ENCODE measurements around the gene KLKB1. TPM values are rescaled to one million over a fixed set of nuclear protein-coding genes. Genes with fewer than 3 reads are reported as not detected.

The KLKB1 gene
- total and polyA plus RNA-seq, 2 donors (not counting 1 experiment from before 2014, with no cell fraction given) = 0.06 to 0.17 TPM

DNA sequence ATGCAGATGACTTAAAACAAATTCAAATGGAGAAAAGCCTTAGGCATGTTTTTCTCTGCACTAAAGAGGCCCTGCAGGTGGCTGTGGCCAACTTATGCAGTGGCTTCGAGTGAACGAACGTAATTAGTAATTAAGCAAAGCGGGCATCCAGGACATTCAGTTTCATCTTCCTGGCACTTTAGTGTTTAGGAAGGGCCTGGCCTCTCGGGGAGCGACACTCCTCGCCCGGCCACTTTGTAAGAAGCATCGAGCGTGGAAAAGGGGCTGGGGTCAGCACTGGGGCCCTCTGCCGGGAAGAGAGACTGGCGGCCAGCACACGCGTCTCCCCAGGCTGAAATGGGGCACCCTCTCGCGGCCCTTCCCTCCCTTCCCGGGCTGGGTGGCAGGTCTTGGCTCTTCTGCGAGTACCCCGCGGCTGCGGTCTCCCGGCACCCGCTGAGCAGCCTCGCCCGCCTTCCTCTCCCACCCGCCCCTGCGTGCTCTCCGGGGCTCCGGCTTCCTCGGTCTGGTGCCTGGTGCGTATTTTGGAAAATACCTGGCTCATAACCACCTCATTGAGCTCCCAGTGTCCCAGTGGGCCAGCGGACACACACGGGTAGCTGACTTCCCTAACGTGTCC lies 36.6 kb upstream of the KLKB1 start:
- Histone ChIP-seq H3K36me3 (ENCODE audit: control insufficient read depth, insufficient read depth, low read length) (peaks cover 3% of the 10 kb centered on the region), H2AFZ (ENCODE audit: low read length) (peak overlapping the region; percentile 94), H3K27ac (ENCODE audit: insufficient read depth, low read length) (peak overlapping the region; percentile 75), H3K4me1 (ENCODE audit: control insufficient read depth, extremely low read depth, insufficient read depth, low read length) (no peaks in the 10 kb centered on the region), H3K4me3 (replicated peaks in 1 of 4; ENCODE audit: control extremely low read depth in 1 of 4, insufficient read depth in 1 of 4, low read depth in 3 of 4, low read length in 4 of 4) (peak overlapping the region; percentile 50 to 84 (median 82)), H4K20me1 (ENCODE audit: control insufficient read depth, extremely low read depth, insufficient read depth, low read length) (no peaks in the 10 kb centered on the region), H3K79me2 (ENCODE audit: control insufficient read depth, insufficient read depth, low read length) (peaks cover 1% of the 10 kb centered on the region), H3K9me3 (ENCODE audit: control insufficient read depth, insufficient read depth, low read depth, low read length) (no peaks in the 10 kb centered on the region), H3K27me3 (ENCODE audit: control insufficient read depth, insufficient read depth, low read length) (no peaks in the 10 kb centered on the region), H3K9ac (ENCODE audit: insufficient read depth, low read length) (peak overlapping the region; percentile 88), H3K4me2 (ENCODE audit: extremely low read depth, insufficient read depth, low read length) (peak overlapping the region; percentile 66)
- TF ChIP-seq, protein P1, sequence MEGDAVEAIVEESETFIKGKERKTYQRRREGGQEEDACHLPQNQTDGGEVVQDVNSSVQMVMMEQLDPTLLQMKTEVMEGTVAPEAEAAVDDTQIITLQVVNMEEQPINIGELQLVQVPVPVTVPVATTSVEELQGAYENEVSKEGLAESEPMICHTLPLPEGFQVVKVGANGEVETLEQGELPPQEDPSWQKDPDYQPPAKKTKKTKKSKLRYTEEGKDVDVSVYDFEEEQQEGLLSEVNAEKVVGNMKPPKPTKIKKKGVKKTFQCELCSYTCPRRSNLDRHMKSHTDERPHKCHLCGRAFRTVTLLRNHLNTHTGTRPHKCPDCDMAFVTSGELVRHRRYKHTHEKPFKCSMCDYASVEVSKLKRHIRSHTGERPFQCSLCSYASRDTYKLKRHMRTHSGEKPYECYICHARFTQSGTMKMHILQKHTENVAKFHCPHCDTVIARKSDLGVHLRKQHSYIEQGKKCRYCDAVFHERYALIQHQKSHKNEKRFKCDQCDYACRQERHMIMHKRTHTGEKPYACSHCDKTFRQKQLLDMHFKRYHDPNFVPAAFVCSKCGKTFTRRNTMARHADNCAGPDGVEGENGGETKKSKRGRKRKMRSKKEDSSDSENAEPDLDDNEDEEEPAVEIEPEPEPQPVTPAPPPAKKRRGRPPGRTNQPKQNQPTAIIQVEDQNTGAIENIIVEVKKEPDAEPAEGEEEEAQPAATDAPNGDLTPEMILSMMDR (conservative IDR thresholded peaks at IDR 0.05 in 1 of 2, IDR thresholded peaks at IDR 0.05 in 1 of 2; ENCODE audit: low read depth in 1 of 2, low read length in 2 of 2) = no peak
- DNase-seq (ENCODE audit: low read depth in 2 of 2) = peak; percentile 21 to 31

DNA sequence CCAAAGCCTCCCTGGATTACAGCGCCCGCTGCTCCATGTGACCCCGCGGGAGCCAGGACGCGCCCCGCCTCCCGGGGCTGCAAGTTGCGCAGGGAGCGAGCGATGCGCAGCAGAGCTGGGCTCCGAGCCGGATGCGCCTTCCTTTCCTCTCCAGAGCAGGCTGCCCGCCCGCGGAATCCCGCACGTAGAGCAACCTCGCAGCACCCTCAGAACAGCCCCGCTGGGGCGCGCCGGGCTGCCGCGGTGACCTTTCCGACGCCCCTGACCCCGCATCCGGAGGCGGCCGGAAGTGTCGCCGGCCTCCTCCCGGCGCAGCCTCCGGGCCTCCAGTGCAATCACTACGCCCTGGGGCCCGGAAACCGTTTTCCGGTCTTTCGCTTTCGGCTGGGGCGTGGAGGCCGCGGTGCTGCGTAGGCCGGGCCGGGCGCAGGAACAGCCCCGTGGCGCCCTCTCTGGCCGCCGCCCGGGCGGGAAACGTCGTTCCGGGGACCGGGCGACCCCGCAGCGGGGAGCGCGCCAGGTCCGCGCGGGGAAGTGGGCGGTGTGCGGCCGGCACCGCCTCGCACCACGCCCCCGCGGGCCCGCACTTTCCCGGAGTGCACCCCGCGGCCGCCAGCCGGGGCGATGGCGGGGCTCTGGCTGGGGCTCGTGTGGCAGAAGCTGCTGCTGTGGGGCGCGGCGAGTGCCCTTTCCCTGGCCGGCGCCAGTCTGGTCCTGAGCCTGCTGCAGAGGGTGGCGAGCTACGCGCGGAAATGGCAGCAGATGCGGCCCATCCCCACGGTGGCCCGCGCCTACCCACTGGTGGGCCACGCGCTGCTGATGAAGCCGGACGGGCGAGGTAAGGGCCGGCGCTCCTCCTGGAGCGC lies 35.9 kb upstream of the KLKB1 start, which contains the start of gene CYP4V2:
Gene CYP4V2, plus strand, starts transcription at position 368 of the 866 bp plus-strand sequence. Its CDS starts 257 bp downstream, at position 625.
- Histone ChIP-seq H3K79me2 (ENCODE audit: control insufficient read depth, insufficient read depth, low read length) (peaks cover 1% of the 10 kb centered on the region), H3K27ac (ENCODE audit: insufficient read depth, low read length) (peak within 1 kb of the TSS; percentile 75), H3K27me3 (ENCODE audit: control insufficient read depth, insufficient read depth, low read length) (no peaks in the 10 kb centered on the region), H3K9me3 (ENCODE audit: control insufficient read depth, insufficient read depth, low read depth, low read length) (no peaks in the 10 kb centered on the region), H3K4me2 (ENCODE audit: extremely low read depth, insufficient read depth, low read length) (peak within 1 kb of the TSS; percentile 85), H3K9ac (ENCODE audit: insufficient read depth, low read length) (peak within 1 kb of the TSS; percentile 88), H4K20me1 (ENCODE audit: control insufficient read depth, extremely low read depth, insufficient read depth, low read length) (no peaks in the 10 kb centered on the region), H3K36me3 (ENCODE audit: control insufficient read depth, insufficient read depth, low read length) (peaks cover 3% of the 10 kb centered on the region), H3K4me3 (replicated peaks in 1 of 4; ENCODE audit: control extremely low read depth in 1 of 4, insufficient read depth in 1 of 4, low read depth in 3 of 4, low read length in 4 of 4) (peak within 1 kb of the TSS; percentile 50 to 85 (median 84)), H2AFZ (ENCODE audit: low read length) (peak within 1 kb of the TSS; percentile 94), H3K4me1 (ENCODE audit: control insufficient read depth, extremely low read depth, insufficient read depth, low read length) (no peaks in the 10 kb centered on the region)
- peak; percentile 79 to 85 for DNase-seq (ENCODE audit: low read depth in 2 of 2)
- TF ChIP-seq EZH2 (IDR thresholded peaks at IDR 0.05; ENCODE audit: low read length, missing control alignments) = no peak
- TF ChIP-seq, protein P1 (conservative IDR thresholded peaks at IDR 0.05 in 1 of 2, IDR thresholded peaks at IDR 0.05 in 1 of 2; ENCODE audit: low read depth in 1 of 2, low read length in 2 of 2) = peak in 1 of 2 donors; percentile 11

DNA sequence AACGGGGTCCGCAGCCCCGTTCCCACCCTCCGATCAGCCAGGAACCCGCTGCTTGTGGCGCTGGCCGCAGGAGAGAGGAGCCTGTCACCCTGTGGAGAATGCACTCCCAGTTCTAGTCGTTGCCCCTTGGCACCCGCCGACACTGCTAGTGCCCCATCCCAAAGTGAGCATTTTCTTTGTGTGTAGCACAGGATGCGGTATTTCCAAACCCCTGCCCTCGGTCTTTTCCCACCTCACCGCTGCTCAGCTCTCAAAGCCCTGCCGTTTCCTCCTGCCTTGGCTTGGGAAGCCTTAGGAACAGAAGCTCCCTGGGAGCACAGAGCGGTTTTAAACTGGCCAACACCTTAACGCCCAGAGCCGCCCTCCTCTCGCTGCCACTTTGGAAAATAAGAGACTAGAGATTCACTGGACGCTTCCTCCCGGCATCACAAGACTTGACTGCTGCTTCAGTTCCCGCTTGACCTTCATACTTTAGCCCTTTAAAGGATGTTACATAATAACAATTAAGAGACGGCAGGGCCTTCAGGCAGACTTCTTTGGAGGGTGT lies 35.2 kb upstream of the KLKB1 start:
- H3K79me2 ChIP-seq (ENCODE audit: control insufficient read depth, insufficient read depth, low read length) = peaks cover 1% of the 10 kb centered on the region
- peak overlapping the region; percentile 88 for H3K9ac ChIP-seq (ENCODE audit: insufficient read depth, low read length)
- H3K4me3 ChIP-seq (replicated peaks in 1 of 4; ENCODE audit: control extremely low read depth in 1 of 4, insufficient read depth in 1 of 4, low read depth in 3 of 4, low read length in 4 of 4) = peak overlapping the region; percentile 50 to 85 (median 84)
- H3K27me3 ChIP-seq (ENCODE audit: control insufficient read depth, insufficient read depth, low read length) = no peaks in the 10 kb centered on the region
- H3K36me3 ChIP-seq (ENCODE audit: control insufficient read depth, insufficient read depth, low read length) = peaks cover 3% of the 10 kb centered on the region
- no peaks in the 10 kb centered on the region for H3K4me1 ChIP-seq (ENCODE audit: control insufficient read depth, extremely low read depth, insufficient read depth, low read length)
- no peaks in the 10 kb centered on the region for H4K20me1 ChIP-seq (ENCODE audit: control insufficient read depth, extremely low read depth, insufficient read depth, low read length)
- TF ChIP-seq, protein P1 (conservative IDR thresholded peaks at IDR 0.05 in 1 of 2, IDR thresholded peaks at IDR 0.05 in 1 of 2; ENCODE audit: low read depth in 1 of 2, low read length in 2 of 2) = no peak
- TF ChIP-seq EZH2 (IDR thresholded peaks at IDR 0.05; ENCODE audit: low read length, missing control alignments) = no peak
- H3K27ac ChIP-seq (ENCODE audit: insufficient read depth, low read length) = peak overlapping the region; percentile 75
- peak overlapping the region; percentile 85 for H3K4me2 ChIP-seq (ENCODE audit: extremely low read depth, insufficient read depth, low read length)
- H3K9me3 ChIP-seq (ENCODE audit: control insufficient read depth, insufficient read depth, low read depth, low read length) = no peaks in the 10 kb centered on the region
- H2AFZ ChIP-seq (ENCODE audit: low read length) = peak overlapping the region; percentile 88
- peak; percentile 51 to 56 for DNase-seq (ENCODE audit: low read depth in 2 of 2)

Measured in fibroblast of lung (primary cell).